Measurements from ENCODE around the gene KIAA0753. TPM values are rescaled to one million over a fixed set of nuclear protein-coding genes. Genes with fewer than 3 reads are reported as not detected.

KIAA0753 gene
- total and polyA plus RNA-seq, 9 of the 15 experiments (the other 6 are each of a cell fraction or from before 2014, with no cell fraction given), result 2.0 to 9.0 (median 6.9) TPM

- Histone ChIP-seq H3K79me2 (ENCODE audit: control insufficient read depth, insufficient read depth, low read length) (no peaks in the 10 kb centered on the region), H3K9me1 (ENCODE audit: control insufficient read depth, insufficient read depth, low read length) (no peaks in the 10 kb centered on the region), H3K4me3 (no peak overlapping the region), H3K36me3 (ENCODE audit: control insufficient read depth, insufficient read depth, low read length) (no peaks in the 10 kb centered on the region), H3K4me2 (ENCODE audit: insufficient read depth, low read length) (no peak overlapping the region), H3K9me3 (replicated peaks; ENCODE audit: control insufficient read depth, insufficient read depth, low read depth, low read length) (no peaks in the 10 kb centered on the region), H3K27ac (ENCODE audit: extremely low read depth, low read depth, low read length) (no peak overlapping the region), H3K9ac (ENCODE audit: insufficient read depth in 1 of 2, low read depth in 2 of 2, low read length in 2 of 2) (no peak overlapping the region), H3K4me1 (replicated peaks in 1 of 2; ENCODE audit: control insufficient read depth in 2 of 2, insufficient read depth in 2 of 2, low read length in 2 of 2) (no peaks in the 10 kb centered on the region), H4K20me1 (replicated peaks; ENCODE audit: control insufficient read depth, insufficient read depth, low read length) (no peaks in the 10 kb centered on the region), H2AFZ (ENCODE audit: low read depth, low read length) (no peak overlapping the region), H3K27me3 (ENCODE audit: control insufficient read depth in 2 of 2, insufficient read depth in 2 of 2, low read length in 2 of 2) (peaks cover 0 to 5% of the 10 kb centered on the region in 2 experiments; a peak in 1 of 5 replicates)
- intact Hi-C loops (cut with micrococcal nuclease), result no loop called here
- BruUV-seq (replicated peaks), result no TSS peak
- TF ChIP-seq NR1H2 (CRISPR knock-in tag; IDR thresholded peaks at IDR 0.05), result no peak
- no peak for TF ChIP-seq NUFIP1 (IDR thresholded peaks at IDR 0.05; ENCODE audit: partially characterized antibody)
- no peak for TF ChIP-seq KLF6 (CRISPR knock-in tag; IDR thresholded peaks at IDR 0.05; ENCODE audit: borderline replicate concordance)
- no peak for TF ChIP-seq HOXB6 (CRISPR knock-in tag; IDR thresholded peaks at IDR 0.05; ENCODE audit: borderline replicate concordance)
- TF ChIP-seq NFRKB (IDR thresholded peaks at IDR 0.05; ENCODE audit: low read depth), result no peak
- no peak for TF ChIP-seq TCFL5 (CRISPR knock-in tag; conservative IDR thresholded peaks at IDR 0.05)
- TF ChIP-seq TFAM (CRISPR knock-in tag; conservative IDR thresholded peaks at IDR 0.05), result no peak
- TF ChIP-seq ZFX (CRISPR knock-in tag; IDR thresholded peaks at IDR 0.05), result no peak
- no peak for TF ChIP-seq ZNF785 (CRISPR knock-in tag; IDR thresholded peaks at IDR 0.05)
- no peak for TF ChIP-seq ZNF589 (CRISPR knock-in tag; IDR thresholded peaks at IDR 0.05; ENCODE audit: low read depth)
- DNase-seq (ENCODE audit: extremely low read depth in 1 of 4, low spot score in 3 of 4) (no peak), ATAC-seq (no peak), FAIRE-seq (no peak)
- in situ Hi-C loops (cut with MboI), result no loop called here
- 0% methylated on average over 4 of the region's 5 CpGs for WGBS (ENCODE audit: insufficient coverage, low coverage, missing lambda C conversion rate)
- ChIA-PET POLR2A (no interaction called here), CTCF (ENCODE audit: low intra/inter-chr PET ratio) (no interaction called here)
These were observed 110.1 kb downstream of the KIAA0753 start for GRCh38 chr17:6530324-6530920.

Data from K562 (cell line).